Parathyroid adenoma (tissue), 2 donors: ENCODE results near the gene SRC.
"Not testable (repeated sequence)": the region's sequence is repeated elsewhere in the genome, so short reads cannot be mapped to it uniquely, and the experiment has no call there.

Source experiments
- H2AFZ ChIP-seq: fragments of 300-600 bp; sonication (generic); one replicate; pipeline ENCODE4 v1.7.0; 2017; ENCODE audit warnings: antibody characterized with exemption, mild to moderate bottlenecking
- H3K27ac ChIP-seq: fragments of 300-600 bp; sonication (generic); one replicate; pipeline ENCODE4 v1.7.0; 2017
- H3K27me3 ChIP-seq: fragments of 300-600 bp; sonication (generic); one replicate; pipeline ENCODE4 v1.7.0; 2017; ENCODE audit warnings: low read length; ENCODE audit not compliant: control insufficient read depth, insufficient read depth
- H3K36me3 ChIP-seq: fragments of 300-600 bp; sonication (generic); one replicate; pipeline ENCODE4 v1.7.0; 2017; ENCODE audit warnings: low read length; ENCODE audit not compliant: control insufficient read depth, insufficient read depth
- H3K4me1 ChIP-seq: fragments of 300-600 bp; sonication (generic); one replicate; pipeline ENCODE4 v1.7.0; 2017; ENCODE audit warnings: control low read depth
- H3K4me2 ChIP-seq: fragments of 300-600 bp; sonication (generic); one replicate; pipeline ENCODE4 v1.7.0; 2017; ENCODE audit warnings: low read length
- H3K4me3 ChIP-seq: fragments of 300-600 bp; sonication (generic); one replicate; pipeline ENCODE4 v1.7.0; 2017; ENCODE audit warnings: low read depth, low read length
- H3K79me2 ChIP-seq: fragments of 300-600 bp; sonication (generic); one replicate; pipeline ENCODE4 v1.7.0; 2017; ENCODE audit warnings: control low read depth
- H3K9ac ChIP-seq: fragments of 300-600 bp; sonication (generic); one replicate; pipeline ENCODE4 v1.7.0; 2017; ENCODE audit warnings: mild to moderate bottlenecking
- H3K9me3 ChIP-seq: fragments of 300-600 bp; sonication (generic); one replicate; pipeline ENCODE4 v1.7.0; 2017; ENCODE audit warnings: low read length; ENCODE audit not compliant: control insufficient read depth
- CTCF ChIP-seq: fragments of 300-600 bp; sonication (generic); IDR thresholded peaks from one replicate; pipeline ENCODE4 v1.7.0; 2017; ENCODE audit warnings: antibody characterized with exemption, mild to moderate bottlenecking
- donor health status: primary hyperparathyroidism.

The SRC gene

GRCh38 chr20:37366743-37367142 is 20.8 kb downstream of the SRC start:
- no peaks in the 10 kb centered on the region for H3K79me2 ChIP-seq
- no peak for TF ChIP-seq CTCF
- H3K27ac ChIP-seq = no peak overlapping the region
- H3K4me1 ChIP-seq = no peaks in the 10 kb centered on the region
- H3K27me3 ChIP-seq = no peaks in the 10 kb centered on the region
- no peak overlapping the region for H3K4me3 ChIP-seq
- no peaks in the 10 kb centered on the region for H3K36me3 ChIP-seq
- no peak overlapping the region for H3K9ac ChIP-seq
- H2AFZ ChIP-seq = no peak overlapping the region
- no peak overlapping the region for H3K4me2 ChIP-seq
- no peaks in the 10 kb centered on the region for H3K9me3 ChIP-seq

- TF ChIP-seq CTCF = no peak
- Histone ChIP-seq H2AFZ (no peak overlapping the region), H3K27ac (no peak overlapping the region), H3K4me2 (no peak overlapping the region), H3K4me3 (no peak overlapping the region), H3K9me3 (no peaks in the 10 kb centered on the region), H3K27me3 (no peaks in the 10 kb centered on the region), H3K4me1 (no peaks in the 10 kb centered on the region), H3K36me3 (no peaks in the 10 kb centered on the region), H3K9ac (no peak overlapping the region), H3K79me2 (no peaks in the 10 kb centered on the region)
Observed at GRCh38 chr20:37369846-37370245, 23.9 kb downstream of the SRC start.

- not testable (repeated sequence) for H2AFZ ChIP-seq, H3K4me3 ChIP-seq, H3K27ac ChIP-seq, H3K36me3 ChIP-seq, H3K79me2 ChIP-seq, H3K4me1 ChIP-seq, H3K27me3 ChIP-seq, H3K9ac ChIP-seq, H3K9me3 ChIP-seq, H3K4me2 ChIP-seq
Observed at GRCh38 chr20:37371845-37372244, 25.9 kb downstream of the SRC start.

- peaks cover 9% of the 10 kb centered on the region for H3K79me2 ChIP-seq
- H3K4me2 ChIP-seq = no peak overlapping the region
- H3K27ac ChIP-seq = no peak overlapping the region
- no peak for TF ChIP-seq CTCF
- no peaks in the 10 kb centered on the region for H3K36me3 ChIP-seq
- no peaks in the 10 kb centered on the region for H3K27me3 ChIP-seq
- no peaks in the 10 kb centered on the region for H3K9me3 ChIP-seq
- H3K4me1 ChIP-seq = no peaks in the 10 kb centered on the region
- H3K9ac ChIP-seq = no peak overlapping the region
- H3K4me3 ChIP-seq = no peak overlapping the region
- no peak overlapping the region for H2AFZ ChIP-seq
Observed at GRCh38 chr20:37372441-37372840, 26.5 kb downstream of the SRC start.

GRCh38 chr20:37373020-37373598 is 27.2 kb downstream of the SRC start:
- Histone ChIP-seq H3K27ac (no peak overlapping the region), H3K9ac (no peak overlapping the region), H3K4me3 (no peak overlapping the region), H3K36me3 (no peaks in the 10 kb centered on the region), H3K27me3 (no peaks in the 10 kb centered on the region), H2AFZ (no peak overlapping the region), H3K4me2 (no peak overlapping the region), H3K79me2 (peaks cover 9% of the 10 kb centered on the region), H3K4me1 (no peaks in the 10 kb centered on the region), H3K9me3 (no peaks in the 10 kb centered on the region)
- no peak for TF ChIP-seq CTCF
